ENCODE results near the gene PGM2.

GRCh38 chr4:37826295-37827029 is at the start of gene PGM2:
- TF ChIP-seq POLR2A (IDR thresholded peaks at IDR 0.05; ENCODE audit: low read length) (peak; percentile 86), GATA1 (IDR thresholded peaks at IDR 0.05; ENCODE audit: low read depth, low read length) (no peak)

All from erythroblast (primary cell).